Measurements from ENCODE around the gene PROM2. TPM values are rescaled to one million over a fixed set of nuclear protein-coding genes. Genes with fewer than 3 reads are reported as not detected.

PROM2 gene
- 1 to 10 TPM in 1 of 2 donors, under 1 TPM in 1; 0.19 to 1.1 TPM for total RNA-seq
- under 1 TPM; 0.11 to 0.30 TPM for polyA plus RNA-seq

GRCh38 chr2:95274291-95275150, at the start of gene PROM2:
Gene PROM2, plus strand, starts transcription at chr2:95274449. Its CDS starts 137 bp downstream, at chr2:95274586.
- H3K9ac ChIP-seq (ENCODE audit: low read depth in 1 of 2, low read length in 2 of 2), result no peak within 1 kb of the TSS
- no peak within 1 kb of the TSS for H3K27ac ChIP-seq (ENCODE audit: low read depth in 1 of 2, low read length in 2 of 2)
- H3K4me1 ChIP-seq (ENCODE audit: control insufficient read depth in 4 of 4, insufficient read depth in 4 of 4, low read length in 3 of 4), result no peaks in the 10 kb centered on the region
- no peak for TF ChIP-seq FOXA1 (IDR thresholded peaks at IDR 0.05)
- TF ChIP-seq NR2F2 (IDR thresholded peaks at IDR 0.05), result no peak
- TF ChIP-seq EGR1 (IDR thresholded peaks at IDR 0.05; ENCODE audit: low read depth in 2 of 2), result no peak
- TF ChIP-seq HNF4G (IDR thresholded peaks at IDR 0.05), result no peak
- TF ChIP-seq GABPA (IDR thresholded peaks at IDR 0.05 in 1 of 2, conservative IDR thresholded peaks at IDR 0.05 in 1 of 2), result no peak
- TF ChIP-seq MAX (IDR thresholded peaks at IDR 0.05), result no peak
- no peak for TF ChIP-seq FOXA2 (IDR thresholded peaks at IDR 0.05)
- TF ChIP-seq RXRA (IDR thresholded peaks at IDR 0.05), result no peak
- TF ChIP-seq ZBTB33 (IDR thresholded peaks at IDR 0.05), result no peak
- no peak for TF ChIP-seq ATF3 (IDR thresholded peaks at IDR 0.05)
- TF ChIP-seq CTCF (IDR thresholded peaks at IDR 0.05; ENCODE audit: low read depth, low read length, missing input control), result no peak
- no peak for TF ChIP-seq JUND (IDR thresholded peaks at IDR 0.05)
- TF ChIP-seq SP1 (IDR thresholded peaks at IDR 0.05), result no peak
- TF ChIP-seq REST (IDR thresholded peaks at IDR 0.05), result no peak
- no peak for TF ChIP-seq YY1 (IDR thresholded peaks at IDR 0.05)
- no peak for TF ChIP-seq HNF4A (conservative IDR thresholded peaks at IDR 0.05)
- TF ChIP-seq RAD21 (IDR thresholded peaks at IDR 0.05), result no peak
- TF ChIP-seq TAF1 (conservative IDR thresholded peaks at IDR 0.05), result no peak
- no peaks in the 10 kb centered on the region for H3K9me3 ChIP-seq (ENCODE audit: control insufficient read depth in 4 of 4, low read length in 3 of 4)
- 76% methylated on average over 17 of the region's 17 CpGs for WGBS
- no peak within 1 kb of the TSS for H3K4me3 ChIP-seq (ENCODE audit: low read depth in 1 of 3, low read length in 3 of 3)
- DNase-seq (ENCODE audit: low spot score), result no peak
- no peaks in the 10 kb centered on the region for H3K36me3 ChIP-seq (ENCODE audit: control insufficient read depth in 4 of 4, insufficient read depth in 3 of 4, low read depth in 1 of 4, low read length in 3 of 4)
- no peaks in the 10 kb centered on the region for H3K27me3 ChIP-seq (ENCODE audit: control insufficient read depth in 4 of 4, insufficient read depth in 4 of 4, low read length in 3 of 4)

Measured in liver (tissue), 9 donors.